ENCODE data around the gene GRIPAP1.

GRIPAP1 gene

DNA sequence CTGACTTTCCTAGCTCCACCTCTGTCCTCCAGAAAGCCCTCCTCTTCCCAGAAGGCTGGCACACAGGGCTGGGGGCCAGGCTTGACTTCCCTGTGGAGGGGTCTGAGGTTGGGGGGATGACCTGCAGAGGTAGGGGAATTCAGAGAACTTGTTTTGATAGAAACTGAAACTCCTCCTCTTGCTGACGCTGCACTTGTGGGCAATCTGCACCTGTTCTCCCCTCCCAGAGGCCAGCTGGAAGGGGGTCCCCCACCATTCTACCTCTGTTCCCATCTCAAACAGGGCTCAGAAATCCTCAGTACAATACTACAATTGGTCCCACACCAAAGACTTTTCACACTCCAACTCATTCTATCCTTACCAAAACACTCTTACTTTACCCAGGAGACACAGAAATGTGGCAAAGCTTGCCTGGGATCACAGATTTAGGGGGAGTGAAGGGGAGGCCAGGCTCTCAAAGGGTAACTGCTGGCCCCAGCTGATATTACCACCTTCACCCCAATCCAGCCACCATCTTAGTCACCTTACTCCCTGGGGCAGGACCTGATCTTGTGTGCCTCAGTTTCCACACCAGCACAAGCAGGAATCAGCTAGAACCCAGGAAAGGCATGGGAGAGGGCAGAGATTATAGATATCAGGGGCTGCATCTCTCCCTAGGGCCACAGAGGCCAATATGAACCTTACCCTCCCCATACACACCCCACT lies 63.2 kb downstream of the GRIPAP1 start:
- H3K79me2 ChIP-seq (ENCODE audit: low read length): peaks cover 61% of the 10 kb centered on the region
- TF ChIP-seq, protein P1, sequence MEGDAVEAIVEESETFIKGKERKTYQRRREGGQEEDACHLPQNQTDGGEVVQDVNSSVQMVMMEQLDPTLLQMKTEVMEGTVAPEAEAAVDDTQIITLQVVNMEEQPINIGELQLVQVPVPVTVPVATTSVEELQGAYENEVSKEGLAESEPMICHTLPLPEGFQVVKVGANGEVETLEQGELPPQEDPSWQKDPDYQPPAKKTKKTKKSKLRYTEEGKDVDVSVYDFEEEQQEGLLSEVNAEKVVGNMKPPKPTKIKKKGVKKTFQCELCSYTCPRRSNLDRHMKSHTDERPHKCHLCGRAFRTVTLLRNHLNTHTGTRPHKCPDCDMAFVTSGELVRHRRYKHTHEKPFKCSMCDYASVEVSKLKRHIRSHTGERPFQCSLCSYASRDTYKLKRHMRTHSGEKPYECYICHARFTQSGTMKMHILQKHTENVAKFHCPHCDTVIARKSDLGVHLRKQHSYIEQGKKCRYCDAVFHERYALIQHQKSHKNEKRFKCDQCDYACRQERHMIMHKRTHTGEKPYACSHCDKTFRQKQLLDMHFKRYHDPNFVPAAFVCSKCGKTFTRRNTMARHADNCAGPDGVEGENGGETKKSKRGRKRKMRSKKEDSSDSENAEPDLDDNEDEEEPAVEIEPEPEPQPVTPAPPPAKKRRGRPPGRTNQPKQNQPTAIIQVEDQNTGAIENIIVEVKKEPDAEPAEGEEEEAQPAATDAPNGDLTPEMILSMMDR (IDR thresholded peaks at IDR 0.05; ENCODE audit: low read length): no peak
- no peak for TF ChIP-seq EZH2phosphoT487 (IDR thresholded peaks at IDR 0.05; ENCODE audit: low read length)
- no peak for TF ChIP-seq EZH2 (optimal IDR thresholded peaks at IDR 0.05; ENCODE audit: low read depth, low read length)
- peaks cover 57% of the 10 kb centered on the region for H3F3A ChIP-seq (ENCODE audit: insufficient read depth, low read length)
- peak; percentile 96 for DNase-seq
- no peaks in the 10 kb centered on the region for H4K20me1 ChIP-seq (ENCODE audit: insufficient read depth, low read length)
- peaks cover 83% of the 10 kb centered on the region for H3K4me1 ChIP-seq (ENCODE audit: low read length)
- no peaks in the 10 kb centered on the region for H3K27me3 ChIP-seq (replicated peaks; ENCODE audit: insufficient read depth, low read length)
- no peak overlapping the region for H2AFZ ChIP-seq (ENCODE audit: low read length)
- no peaks in the 10 kb centered on the region for H3K9me3 ChIP-seq (replicated peaks; ENCODE audit: insufficient read depth, low read length)
- H3K36me3 ChIP-seq (replicated peaks; ENCODE audit: insufficient read depth, low read length): no peaks in the 10 kb centered on the region
- peak overlapping the region; percentile 87 for H3K4me2 ChIP-seq (ENCODE audit: low read depth, low read length)
- no peaks in the 10 kb centered on the region for H3K9me2 ChIP-seq (replicated peaks; ENCODE audit: insufficient read depth, low read length)
- peak overlapping the region; percentile 100 for H3K27ac ChIP-seq (ENCODE audit: low read length)
- H3K9ac ChIP-seq (ENCODE audit: low read length): peak overlapping the region; percentile 95
- H3K4me3 ChIP-seq (ENCODE audit: low read length): peak overlapping the region; percentile 39; the same call in 1 of the 2 replicates

DNA sequence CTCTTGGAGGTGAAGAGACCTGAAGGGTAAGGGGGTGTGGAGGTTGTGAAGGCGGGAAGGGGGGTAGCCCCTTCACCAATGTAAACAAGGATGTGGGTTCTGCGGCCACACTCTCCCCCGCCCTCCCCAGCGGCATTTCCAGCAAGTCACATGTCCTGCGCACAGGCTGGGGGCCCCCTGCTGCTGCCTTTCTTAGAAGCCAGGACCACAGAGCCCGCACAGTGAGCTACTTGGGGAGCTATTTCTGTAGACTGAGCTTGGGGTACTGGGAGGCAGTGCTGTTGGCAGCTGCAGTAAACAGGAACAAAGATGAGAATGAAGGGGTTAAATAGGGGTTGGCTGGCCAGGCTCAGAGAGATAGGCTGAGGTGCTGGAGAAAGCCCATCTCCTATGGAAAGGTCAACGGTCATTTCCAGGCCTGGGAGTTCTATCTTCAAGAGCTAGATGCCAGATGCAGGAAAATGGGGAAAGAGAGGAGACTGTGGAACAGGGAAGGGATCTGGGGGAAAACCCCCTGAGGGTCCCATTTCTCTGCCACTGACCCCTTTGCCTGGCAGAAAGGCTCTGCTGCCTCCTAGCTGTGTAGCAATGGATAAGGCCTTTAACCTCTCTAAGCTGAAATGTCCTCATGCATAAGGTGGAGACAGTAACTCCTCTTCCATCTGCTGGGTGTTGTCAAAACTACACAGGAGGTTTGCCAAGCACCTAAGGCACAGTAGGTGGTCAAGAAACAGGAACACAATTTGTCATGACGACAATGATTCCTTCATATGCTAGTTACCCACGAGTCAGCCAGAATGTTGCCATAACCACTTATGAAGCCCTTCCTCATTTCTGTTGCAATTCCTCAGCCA lies 64.8 kb downstream of the GRIPAP1 start:
- H3K4me1 ChIP-seq (ENCODE audit: low read length): peaks cover 78% of the 10 kb centered on the region
- no peaks in the 10 kb centered on the region for H3K9me3 ChIP-seq (replicated peaks; ENCODE audit: insufficient read depth, low read length)
- H3K79me2 ChIP-seq (ENCODE audit: low read length): peaks cover 52% of the 10 kb centered on the region
- H3F3A ChIP-seq (ENCODE audit: insufficient read depth, low read length): peaks cover 65% of the 10 kb centered on the region
- peak overlapping the region; percentile 100 for H3K27ac ChIP-seq (ENCODE audit: low read length)
- no peaks in the 10 kb centered on the region for H3K27me3 ChIP-seq (replicated peaks; ENCODE audit: insufficient read depth, low read length)
- H3K4me2 ChIP-seq (ENCODE audit: low read depth, low read length): peak overlapping the region; percentile 76
- no peaks in the 10 kb centered on the region for H4K20me1 ChIP-seq (ENCODE audit: insufficient read depth, low read length)
- H2AFZ ChIP-seq (ENCODE audit: low read length): no peak overlapping the region
- H3K9ac ChIP-seq (ENCODE audit: low read length): peak overlapping the region; percentile 75
- peak; percentile 94 for DNase-seq
- TF ChIP-seq, protein P1 (IDR thresholded peaks at IDR 0.05; ENCODE audit: low read length): peak; percentile 64
- TF ChIP-seq EZH2 (optimal IDR thresholded peaks at IDR 0.05; ENCODE audit: low read depth, low read length): no peak
- no peak for TF ChIP-seq EZH2phosphoT487 (IDR thresholded peaks at IDR 0.05; ENCODE audit: low read length)
- peak overlapping the region; percentile 32 for H3K4me3 ChIP-seq (ENCODE audit: low read length)
- H3K9me2 ChIP-seq (replicated peaks; ENCODE audit: insufficient read depth, low read length): no peaks in the 10 kb centered on the region
- no peaks in the 10 kb centered on the region for H3K36me3 ChIP-seq (replicated peaks; ENCODE audit: insufficient read depth, low read length)

DNA sequence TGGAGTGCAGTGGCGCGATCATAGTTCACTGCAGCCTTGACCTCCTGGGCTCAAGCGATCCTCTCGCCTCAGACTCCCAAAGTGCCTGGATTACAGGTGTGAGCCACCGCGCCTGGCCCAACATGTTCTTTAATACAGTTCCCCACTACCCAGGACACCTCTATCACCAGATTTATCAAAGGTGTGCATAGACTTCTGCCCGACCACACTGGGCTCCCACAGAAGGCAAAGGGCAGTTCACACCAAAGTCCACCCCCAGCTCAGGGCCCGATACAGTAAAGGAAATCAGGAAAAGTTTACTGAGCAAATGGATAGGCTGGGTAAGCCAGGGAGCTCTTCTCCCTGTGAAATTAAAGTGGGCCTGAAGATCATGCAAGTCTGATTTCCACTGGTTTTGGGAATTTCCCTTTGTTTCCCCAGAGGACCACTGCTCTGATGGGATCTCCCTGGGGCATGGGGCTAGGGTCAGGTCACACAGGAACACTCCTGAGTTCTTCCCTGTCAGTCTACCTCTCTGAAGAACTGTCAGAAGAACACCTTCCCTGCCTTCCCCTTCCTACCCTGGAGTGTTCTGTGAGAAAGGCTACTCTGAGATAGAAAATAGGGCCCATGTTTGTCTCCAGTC lies 65.5 kb downstream of the GRIPAP1 start:
- Histone ChIP-seq H3K9me2 (replicated peaks; ENCODE audit: insufficient read depth, low read length) (no peaks in the 10 kb centered on the region), H3K36me3 (replicated peaks; ENCODE audit: insufficient read depth, low read length) (no peaks in the 10 kb centered on the region), H3K9ac (ENCODE audit: low read length) (peak overlapping the region; percentile 75), H4K20me1 (ENCODE audit: insufficient read depth, low read length) (no peaks in the 10 kb centered on the region), H2AFZ (ENCODE audit: low read length) (no peak overlapping the region), H3K79me2 (ENCODE audit: low read length) (peaks cover 45% of the 10 kb centered on the region), H3K4me3 (ENCODE audit: low read length) (no peak overlapping the region; the same call in 1 of the 2 replicates), H3K27ac (ENCODE audit: low read length) (peak overlapping the region; percentile 100), H3K27me3 (replicated peaks; ENCODE audit: insufficient read depth, low read length) (no peaks in the 10 kb centered on the region), H3F3A (ENCODE audit: insufficient read depth, low read length) (peaks cover 65% of the 10 kb centered on the region), H3K9me3 (replicated peaks; ENCODE audit: insufficient read depth, low read length) (no peaks in the 10 kb centered on the region), H3K4me1 (ENCODE audit: low read length) (peaks cover 73% of the 10 kb centered on the region), H3K4me2 (ENCODE audit: low read depth, low read length) (peak overlapping the region; percentile 59)
- TF ChIP-seq EZH2 (optimal IDR thresholded peaks at IDR 0.05; ENCODE audit: low read depth, low read length): no peak
- no peak for TF ChIP-seq EZH2phosphoT487 (IDR thresholded peaks at IDR 0.05; ENCODE audit: low read length)
- TF ChIP-seq, protein P1 (IDR thresholded peaks at IDR 0.05; ENCODE audit: low read length): no peak
- DNase-seq: no peak

Measured in MM.1S (cell line).